ENCODE results near the gene SCAMP4. TPM values are rescaled to one million over a fixed set of nuclear protein-coding genes. Genes with fewer than 3 reads are reported as not detected.

The SCAMP4 gene, protein sequence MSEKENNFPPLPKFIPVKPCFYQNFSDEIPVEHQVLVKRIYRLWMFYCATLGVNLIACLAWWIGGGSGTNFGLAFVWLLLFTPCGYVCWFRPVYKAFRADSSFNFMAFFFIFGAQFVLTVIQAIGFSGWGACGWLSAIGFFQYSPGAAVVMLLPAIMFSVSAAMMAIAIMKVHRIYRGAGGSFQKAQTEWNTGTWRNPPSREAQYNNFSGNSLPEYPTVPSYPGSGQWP
- 75.5 and 98.0 TPM in 2 replicates for total RNA-seq (2014; rRNA removed; shearing (Covaris generic))

DNA sequence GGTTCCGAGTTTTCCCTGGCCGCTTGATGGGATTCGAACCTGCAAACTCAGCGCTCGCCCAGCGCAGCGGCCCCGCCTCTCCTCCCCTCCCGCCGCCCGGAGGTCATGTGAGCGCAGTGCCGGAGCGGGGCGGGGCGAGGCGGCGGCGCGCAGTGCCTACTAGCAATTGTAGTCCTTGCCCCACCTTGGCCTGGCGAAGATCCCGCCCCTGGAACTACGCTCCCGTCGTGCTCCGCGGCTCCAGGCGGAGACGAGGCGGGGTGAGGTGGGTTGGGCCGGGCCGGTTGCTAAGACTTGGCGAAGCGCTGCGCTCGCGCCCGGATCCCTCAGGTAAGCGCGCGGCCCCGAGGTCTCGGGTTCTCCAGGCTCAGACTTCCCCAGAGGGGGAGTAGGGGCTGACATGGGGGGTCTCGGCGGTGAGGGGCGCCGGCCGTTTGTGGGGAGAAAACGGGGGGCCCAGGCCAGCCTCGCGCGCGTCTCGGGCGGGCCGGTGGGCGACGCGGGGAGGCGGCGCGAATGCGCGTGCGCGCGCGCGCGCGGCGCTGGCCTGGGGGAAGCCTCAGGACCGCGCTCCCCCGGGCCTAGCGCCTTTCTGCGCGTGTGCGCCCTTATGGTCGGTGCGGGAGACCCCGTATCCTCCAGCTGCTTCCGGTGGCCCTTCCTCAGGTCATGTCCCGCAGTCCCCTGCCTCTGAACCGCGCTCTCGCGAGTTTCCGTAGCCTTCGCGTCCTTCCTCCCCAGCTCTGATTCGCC, at the start of gene SCAMP4, which contains the start of gene ADAT3:
Gene SCAMP4 (plus strand): TSS at position 290 of the 753 bp plus-strand sequence. CDS start 9,621 bp downstream, outside the sequence.
Gene ADAT3 (plus strand): TSS at position 290 of the 753 bp plus-strand sequence. CDS start 6,649 bp downstream, outside the sequence.
- DNase-seq (ENCODE audit: low read depth) = peak; percentile 98

DNA sequence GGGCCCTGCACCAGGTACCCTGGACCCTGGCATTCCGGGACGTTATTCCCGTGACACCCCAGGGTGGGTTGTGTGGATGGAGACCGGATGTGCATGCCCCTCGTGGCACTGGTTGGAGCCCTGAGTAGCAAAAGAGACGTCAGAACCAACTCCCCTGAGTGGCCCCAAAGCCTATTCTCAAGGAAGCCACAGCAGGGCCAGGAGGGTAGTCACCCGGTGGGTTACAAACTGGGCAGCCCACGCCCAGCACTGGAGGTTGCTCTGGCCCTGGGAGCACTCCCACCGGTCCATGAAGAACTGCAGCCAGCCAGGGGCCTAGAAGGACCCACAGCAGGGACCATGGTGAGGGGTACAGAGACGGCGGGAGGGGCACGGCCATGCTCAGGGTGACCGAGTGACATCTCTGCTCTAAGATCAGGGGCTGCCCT, 49.4 kb upstream of the SCAMP4 start:
- no peak for DNase-seq (ENCODE audit: low read depth)

DNA sequence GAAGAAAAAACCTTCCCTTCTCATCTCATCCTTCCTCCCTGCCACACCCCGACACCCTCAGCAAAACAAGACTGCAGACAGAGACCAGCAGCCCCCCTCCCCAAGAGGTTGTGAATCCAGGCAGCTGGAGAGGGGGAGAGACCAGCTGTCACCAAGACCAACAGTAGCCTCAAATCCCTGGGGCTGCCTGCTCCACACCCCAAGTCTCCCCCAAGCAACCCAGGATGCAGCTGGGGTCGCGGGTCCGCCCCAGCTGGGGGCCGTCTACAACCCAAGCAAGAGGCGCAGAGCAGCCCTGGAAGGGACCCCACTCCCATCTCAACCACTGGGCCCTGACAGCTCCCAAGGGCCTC, 48.9 kb upstream of the SCAMP4 start:
- DNase-seq (ENCODE audit: low read depth) = no peak

DNA sequence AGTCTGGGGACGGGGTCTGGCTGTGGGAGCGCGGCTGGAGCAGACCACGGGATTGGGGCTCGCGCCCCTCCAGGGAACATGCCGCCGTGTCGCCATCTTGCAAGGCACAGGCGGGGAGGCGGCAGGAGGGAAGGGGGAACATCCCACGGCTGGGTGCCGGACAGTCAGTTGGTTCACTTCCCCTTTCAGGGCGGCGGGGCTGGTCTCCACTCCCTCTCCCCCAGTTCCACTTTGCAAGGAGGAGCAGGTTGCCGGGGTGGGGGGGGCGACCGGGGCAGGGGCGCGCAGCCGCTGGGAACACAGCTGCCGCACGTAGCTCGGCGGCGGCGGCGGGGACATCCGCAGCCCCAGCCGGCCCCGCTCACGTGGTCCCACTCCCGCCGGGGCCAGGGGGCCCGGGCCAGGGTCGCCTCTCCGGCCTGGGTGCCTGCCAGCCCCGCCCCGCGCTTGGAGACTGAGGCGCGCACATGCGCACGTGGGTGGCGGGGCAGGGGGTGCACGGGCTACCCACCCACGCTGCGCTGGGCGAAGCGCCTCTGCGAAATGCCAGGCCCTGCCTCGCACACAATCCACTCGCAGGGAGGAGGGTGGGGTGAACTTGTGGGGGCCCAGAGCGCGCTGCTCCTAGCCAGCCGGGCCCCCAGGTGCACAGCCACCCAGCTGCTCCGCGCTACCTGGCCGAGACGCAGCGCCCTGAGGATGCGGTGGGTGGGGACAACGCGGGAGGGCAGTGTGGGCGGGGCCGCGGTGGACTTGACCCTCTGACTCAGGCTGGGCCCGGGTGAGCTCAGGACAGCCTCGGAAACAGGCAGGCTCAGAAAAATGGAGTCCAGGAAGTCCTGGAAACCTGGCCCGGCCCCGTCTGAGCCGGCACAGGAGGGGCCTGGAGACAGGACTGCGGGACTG, 48.2 kb upstream of the SCAMP4 start:
- peak; percentile 46 for DNase-seq (ENCODE audit: low read depth)

DNA sequence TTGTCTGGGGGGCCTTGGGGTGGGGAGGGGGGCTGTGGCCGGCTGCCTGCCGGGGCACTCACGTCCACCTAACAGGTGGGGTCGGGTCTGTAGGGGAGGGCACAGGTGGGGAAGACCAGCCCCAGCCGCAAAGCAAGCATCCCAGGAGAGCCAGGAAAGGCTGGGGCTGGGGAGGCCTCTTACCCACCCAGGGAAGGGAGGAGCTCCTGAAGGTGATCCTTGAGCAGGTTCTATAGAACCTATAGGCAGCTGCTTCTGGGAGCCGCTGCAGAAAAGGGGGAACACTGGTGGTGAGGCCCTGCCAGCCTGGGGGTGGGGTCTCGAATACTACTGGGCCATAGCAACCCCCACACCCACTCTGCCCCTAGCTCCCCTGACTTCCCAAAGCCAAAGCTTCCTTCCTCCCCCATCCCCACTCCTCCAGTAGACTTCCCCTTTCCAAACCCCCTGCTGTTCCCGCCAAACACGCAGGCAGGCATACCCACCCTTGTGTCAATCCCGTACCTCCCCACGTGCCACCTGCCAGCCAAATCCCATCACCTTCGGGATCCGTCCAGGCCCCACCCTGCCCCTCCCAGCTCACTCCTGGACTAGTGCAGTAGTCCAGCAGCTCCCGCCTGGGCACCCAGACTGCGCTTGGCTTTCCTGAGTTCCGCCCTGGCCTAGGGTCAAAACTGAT, 47.4 kb upstream of the SCAMP4 start:
- DNase-seq (ENCODE audit: low read depth) = no peak

DNA sequence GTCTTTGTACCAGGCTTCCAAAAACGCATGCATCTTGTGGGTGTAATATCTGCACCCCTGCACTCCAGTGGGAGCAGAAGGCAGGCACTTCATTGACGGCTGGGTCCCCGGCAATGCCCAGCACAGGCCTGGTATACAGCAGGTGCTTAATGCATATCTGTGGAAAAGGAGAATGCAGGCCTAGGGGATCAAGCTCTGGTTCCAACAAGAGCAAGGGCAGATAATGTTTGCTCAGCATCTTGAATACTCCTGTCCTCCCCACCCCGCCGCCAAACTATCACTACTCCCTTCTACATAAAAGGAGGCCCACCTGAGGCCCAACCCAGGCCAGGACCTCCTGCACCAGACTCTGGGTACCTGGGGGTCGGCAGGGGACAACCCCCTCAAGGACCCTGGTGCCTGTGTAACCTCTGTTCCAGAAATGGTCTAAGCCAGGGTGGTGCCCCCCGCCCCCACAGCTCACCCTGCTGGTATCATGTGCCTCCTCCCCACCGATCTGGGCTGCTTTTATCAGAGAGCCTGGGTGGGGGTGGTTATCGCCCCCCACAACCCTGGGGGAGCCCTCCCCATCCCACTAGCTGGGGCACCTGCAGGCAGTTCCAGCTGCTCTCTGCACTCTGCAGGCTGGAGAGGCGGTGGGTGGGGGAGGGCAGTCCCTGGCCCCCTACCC, 46.7 kb upstream of the SCAMP4 start:
- no peak for DNase-seq (ENCODE audit: low read depth)

DNA sequence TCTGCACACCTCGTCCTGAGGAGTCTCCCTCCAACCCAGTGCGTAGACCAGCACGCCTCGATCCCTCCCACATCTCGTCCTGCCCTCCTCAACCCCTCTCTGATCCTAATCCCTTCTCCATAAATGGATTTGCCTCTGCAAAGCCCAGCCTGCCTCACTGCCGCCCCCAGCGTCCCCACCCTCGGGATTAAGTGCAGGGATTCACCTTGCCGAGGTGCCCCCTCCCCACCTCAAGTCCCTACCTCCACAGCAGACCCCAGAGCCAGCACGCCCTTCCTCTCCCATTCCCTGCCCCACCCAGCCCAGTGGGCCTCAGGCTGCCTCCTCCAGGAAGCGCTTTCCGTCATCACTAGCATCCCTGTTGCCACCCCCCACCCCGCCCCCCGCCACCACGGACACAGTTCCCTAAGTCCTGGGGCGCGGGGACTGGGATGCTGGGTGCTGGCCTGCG, 45.8 kb upstream of the SCAMP4 start:
- DNase-seq (ENCODE audit: low read depth) = no peak

DNA sequence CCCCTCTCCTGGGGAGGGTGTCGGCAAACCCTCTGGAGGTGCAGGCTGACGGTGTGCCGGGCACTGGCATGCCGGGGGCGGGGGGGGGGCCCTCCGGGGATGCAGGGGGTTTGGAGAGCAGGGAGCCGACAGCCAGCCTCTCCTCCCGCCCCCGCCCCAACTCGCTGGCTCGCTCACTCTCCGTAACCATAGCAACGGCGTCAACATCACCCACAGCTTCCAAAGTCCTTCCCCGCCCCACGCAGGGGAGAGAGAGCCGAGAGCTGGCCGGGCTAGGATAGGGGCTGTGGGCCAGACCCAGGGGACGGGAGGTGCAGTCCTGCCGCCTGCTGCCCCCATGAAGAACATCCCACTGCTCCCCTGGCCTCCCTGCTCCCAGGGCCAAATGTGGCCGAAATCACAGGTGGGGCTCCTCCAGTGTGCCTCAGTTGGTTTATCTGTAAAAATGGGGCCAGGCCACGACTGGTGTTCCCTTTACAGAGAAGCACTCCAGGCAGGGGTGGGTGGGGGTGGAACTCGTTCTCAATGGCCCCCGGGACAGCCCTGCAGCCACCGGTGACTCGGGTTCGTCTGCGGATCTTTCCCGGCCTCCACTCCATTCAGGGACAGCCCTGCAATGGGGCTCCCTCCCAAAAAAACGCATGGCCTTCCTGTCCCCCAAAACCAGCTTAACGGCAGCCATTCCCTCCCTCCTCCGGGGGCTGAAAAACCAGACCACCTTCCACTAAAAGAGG, 45.0 kb upstream of the SCAMP4 start:
- peak; percentile 61 for DNase-seq (ENCODE audit: low read depth)

DNA sequence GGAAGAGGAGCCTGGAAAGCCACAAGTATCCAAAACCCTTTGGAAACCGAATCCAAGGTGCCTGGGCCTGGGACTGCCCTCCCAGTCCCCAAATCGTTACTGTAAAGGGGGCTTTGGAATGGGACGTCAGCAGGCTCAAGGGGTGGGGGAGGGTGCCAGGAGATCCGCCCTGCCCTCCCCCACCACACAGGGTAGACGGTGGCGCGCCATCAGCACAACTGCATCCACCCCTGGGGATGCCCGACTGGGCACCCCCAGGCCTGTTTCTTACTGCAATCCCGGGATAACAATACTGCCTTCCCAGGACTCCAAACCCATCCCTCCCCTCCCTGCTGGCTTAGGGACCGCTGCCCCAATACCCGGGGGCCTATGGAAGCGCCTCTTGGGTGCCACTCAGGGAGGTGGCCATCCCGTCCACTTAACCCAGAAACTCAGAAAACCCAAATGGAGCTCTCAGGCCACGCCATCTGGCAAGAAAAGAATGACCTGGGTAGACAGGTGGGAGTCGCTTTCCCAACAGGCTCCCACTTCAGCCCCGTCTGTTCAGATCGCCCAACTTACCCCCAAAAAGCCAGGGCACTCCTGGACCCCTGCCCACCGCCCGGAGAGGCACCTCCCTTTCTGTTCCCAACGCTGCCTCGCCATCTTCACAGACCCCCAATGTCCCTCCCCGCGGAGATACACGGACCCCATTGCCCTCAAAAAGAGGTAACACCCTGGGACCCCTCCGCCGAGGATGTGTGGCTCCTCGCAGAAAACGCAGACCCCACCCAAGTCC, 44.2 kb upstream of the SCAMP4 start:
- no peak for DNase-seq (ENCODE audit: low read depth)

DNA sequence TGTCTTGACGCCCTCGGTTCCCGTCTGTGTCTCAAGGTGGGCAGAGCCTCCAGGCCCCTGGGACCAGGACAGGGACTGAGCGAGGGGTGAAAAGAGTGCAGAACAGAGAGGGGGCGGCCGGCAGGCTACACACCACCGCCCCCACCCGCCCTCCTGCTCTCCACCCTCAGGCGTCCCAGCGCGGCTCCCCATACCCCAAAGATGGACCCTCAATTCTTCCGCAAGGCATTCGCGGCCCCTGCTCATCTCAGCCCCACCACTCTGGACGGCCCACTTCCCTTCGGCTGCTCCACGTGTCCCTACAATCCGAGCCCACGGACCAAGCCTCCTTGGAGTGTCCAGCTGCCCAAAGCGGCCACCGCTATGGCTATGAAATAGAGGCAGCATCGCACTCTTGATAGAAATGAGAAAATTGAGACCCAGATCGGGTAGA, 43.6 kb upstream of the SCAMP4 start:
- DNase-seq (ENCODE audit: low read depth) = no peak

DNA sequence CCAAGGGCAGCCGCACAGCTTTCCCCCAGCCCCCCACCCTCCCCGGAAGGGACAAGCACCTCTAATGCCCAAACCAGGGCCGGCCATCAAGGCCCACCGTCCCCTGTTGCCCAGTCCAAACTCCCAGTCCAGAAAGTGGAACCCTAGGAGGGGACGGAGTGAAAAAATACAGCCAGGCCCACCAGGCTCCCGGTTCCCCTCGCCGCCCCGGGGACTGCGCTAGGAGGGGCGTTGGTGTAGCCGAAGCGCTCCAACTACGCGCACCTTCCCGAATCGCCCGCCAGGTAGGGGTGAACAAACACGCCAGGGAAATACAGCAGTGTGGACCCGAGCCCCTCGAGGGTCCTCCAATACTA, 43.2 kb upstream of the SCAMP4 start:
- no peak for DNase-seq (ENCODE audit: low read depth)

DNA sequence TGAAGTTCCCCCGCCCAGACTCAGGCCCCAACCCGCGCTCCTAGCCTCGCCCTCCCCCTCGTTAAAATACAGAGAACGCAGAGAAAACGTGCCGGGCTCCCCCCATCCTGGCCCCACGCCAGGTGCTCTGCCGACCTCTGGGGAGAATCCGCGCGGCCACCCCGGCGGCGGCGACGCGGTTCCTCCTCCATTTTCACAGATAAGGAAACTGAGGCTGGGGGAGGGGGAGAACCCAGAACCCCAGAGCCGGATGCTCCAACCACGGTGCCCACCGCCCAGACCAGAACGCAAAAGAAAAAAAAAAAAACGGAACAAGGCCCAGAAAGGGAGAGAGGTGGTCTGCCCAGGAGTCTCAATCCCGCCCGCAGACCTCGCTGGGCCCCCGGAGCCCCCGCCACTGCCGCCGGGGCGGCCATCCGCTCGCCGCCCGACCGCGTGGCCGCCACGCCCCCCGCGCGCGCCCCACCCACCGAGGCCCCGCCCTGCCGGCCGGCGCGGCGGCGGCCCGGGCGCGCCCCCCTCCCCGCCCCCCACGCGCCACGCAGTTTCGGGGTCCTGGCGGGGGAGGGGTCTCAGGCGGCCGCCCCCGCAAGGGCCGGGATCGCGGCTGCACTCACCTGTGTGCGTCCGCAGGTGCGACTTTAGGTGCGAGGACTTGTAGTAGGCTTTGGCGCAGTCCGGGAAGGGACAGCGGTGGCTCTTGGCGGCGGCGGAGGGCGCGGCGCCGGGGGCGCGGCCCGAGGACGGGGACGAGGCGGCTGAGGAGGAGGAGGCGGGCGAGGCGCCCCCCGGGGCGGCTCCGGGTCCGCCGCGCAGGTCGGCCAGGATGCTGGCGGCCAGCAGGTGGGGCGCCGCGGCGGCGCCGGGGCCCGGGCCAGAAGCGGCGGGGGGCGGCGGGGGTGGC, 42.5 kb upstream of the SCAMP4 start:
- DNase-seq (ENCODE audit: low read depth) = peak; percentile 36

DNA sequence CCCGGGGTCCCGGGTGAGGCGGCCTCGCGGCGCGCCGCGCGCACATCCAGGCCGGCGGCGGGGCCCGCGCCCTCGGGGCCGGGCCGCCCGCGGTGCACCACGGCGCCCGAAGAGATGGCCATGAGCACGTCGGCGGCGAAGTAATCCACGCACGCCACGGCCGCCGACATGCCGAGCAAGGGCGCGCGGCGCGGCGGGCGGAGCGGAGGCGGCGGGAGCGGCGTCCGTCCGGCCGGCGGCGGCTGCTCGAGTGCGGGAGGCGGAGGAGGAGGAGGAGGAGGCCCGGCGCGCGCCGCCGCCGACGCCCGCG, 41.9 kb upstream of the SCAMP4 start, which contains the start of gene KLF16:
Gene KLF16 (minus strand): TSS at position 252 of the 310 bp plus-strand sequence. CDS start 82 bp downstream, at position 170.
- no peak for DNase-seq (ENCODE audit: low read depth)

DNA sequence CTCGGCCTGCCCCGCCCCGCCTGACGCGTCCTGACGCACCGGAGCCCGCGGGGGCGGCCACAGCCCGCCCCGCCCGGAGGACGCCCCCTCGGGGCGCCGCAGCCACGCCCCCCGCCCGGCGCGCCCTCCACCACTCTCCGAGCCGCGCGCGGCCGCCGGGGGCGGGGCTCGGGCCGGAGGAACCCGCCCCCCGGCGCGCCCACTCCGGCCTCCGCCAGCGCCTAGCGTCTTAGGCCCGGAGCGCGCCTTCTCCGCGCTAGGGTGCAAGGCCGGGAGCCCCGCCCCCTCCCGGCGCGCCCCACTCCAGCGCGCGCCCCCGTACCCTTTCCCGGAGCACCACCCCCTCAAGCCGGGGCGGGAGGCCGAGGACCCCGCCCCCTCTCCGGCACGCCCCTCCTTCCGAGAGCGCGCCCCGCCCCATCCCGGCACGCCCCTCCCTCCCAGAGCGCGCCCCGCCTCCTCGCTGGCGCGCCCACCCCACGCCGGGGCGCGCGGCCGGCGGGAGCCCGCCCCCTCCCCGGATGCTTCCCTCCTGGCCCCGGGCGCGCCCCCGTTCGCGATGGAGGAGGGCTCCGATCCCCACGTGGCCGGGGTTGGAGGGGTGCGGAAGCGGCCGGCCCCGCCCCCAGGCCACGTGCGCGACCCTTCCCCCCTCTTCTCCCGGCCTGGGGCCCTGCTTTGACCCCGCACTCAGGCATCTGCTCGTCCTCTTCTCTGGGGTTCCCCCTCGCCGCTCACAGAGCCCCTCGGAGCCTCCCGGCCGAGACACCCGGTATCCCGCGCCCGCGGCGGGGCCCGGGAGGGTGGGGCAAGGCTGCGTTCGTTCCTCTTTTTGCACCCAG, 41.3 kb upstream of the SCAMP4 start:
- DNase-seq (ENCODE audit: low read depth) = peak; percentile 90

DNA sequence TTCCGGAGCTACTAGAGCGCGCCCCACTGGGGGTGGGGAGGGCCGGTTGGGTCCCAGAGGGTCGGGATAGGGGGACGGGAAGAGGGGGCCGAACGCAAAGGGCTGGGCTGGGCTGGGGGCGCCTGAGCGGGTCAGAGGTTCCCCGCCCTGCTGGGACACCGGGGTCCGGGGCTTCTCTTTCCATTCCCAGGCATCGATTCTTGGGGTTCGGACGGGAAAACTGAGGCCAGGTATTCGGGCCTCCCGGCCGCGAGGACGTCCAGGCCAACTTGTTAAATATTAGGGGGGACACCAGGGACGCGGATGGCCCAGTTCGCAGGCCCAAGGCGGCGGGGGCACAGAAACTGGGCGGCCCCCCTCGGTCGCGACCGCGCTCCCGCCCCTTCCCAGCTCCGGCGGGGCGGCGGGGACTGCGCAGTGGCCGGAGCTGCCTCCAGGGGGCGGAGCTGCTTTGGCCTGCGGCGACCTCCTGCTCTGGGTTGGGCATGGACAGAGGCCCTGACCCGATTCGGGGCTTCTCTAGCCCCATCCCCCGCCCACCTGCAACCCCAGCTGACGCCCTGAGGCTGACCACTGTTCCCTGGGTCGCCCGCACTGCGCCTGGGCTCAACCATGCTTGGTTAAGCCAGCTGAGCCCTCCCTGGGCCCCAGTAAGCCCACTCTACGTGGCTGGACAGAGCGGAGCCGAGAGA, 40.6 kb upstream of the SCAMP4 start:
- DNase-seq (ENCODE audit: low read depth) = peak; percentile 56

DNA sequence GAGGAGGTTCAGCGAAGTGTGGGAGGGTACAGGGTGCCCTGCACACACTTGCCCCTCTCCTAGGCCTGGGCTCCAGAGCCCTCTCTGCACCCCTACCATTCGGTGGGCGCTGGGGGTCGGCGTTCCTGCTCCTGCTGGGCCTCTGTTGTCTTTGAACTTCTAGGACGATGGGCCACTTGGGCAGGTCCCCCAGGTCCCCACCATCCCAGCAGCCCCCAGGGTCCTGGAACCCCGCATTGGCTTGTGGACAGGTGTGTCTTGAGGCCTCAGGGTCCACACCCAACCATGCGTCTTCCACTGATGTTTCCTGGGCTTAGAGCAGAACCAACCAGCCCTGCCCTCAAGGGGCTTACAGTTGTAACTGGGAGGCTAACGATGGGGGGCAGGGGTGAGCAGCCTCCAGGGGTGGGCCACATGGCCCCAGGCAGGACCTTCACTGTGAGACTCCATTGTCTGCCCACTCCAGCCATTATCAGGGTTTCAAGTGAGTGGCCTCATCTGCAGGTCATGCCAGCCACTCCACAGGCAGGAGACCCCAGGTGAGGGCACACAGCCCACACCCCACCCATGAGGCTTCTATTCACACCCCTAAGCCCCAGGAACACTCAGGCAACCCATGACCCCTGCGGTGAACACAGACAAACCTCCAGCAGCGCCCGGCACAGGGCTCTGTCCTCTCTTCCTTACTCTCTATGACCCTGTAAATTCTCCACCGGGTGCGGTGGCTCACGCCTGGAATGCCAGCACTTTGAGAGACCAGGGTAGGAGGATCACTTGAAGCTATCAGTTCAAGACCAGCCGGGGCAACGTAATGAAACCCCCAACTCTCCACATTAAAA, 39.8 kb upstream of the SCAMP4 start:
- no peak for DNase-seq (ENCODE audit: low read depth)
